Measurements from ENCODE around the gene ABCC8.

ABCC8 gene

DNA sequence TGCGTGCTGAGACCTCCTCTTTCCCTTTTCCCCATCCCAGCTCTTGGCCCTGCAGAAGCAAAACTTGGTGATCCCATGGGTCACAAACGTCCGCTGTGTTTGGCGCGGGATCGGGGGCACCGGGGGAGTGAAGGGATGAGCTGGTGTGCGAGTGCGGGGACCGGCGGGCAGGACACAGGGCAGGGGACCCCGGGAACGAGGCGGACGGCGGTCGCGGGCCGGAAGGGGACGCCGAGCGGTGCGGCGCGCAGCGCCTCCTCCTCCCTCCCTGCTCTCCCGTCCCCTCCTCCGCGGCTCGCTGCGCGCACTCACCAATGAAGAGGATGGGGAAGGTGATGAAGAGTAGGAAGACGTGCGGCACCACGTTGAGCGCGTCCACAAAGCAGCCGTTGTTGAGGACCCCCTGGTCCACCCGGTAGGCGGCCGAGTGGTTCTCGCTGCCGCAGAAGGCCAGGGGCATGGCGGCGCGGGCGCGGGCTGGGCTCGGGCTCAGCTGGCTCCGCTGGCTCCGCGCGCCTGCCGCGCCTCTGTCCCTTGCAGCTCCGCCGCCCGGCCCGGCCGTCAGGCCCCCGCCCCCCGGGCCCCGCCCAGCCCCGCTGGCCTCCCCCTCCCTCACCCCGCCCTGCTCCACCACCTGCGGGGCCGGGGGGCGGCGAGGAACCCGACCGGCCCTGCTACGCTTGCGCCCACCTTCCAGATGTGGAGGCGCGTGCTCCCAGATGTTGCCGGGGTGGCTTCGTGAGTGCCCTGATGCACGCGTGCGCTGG is at the start of gene ABCC8:
Gene ABCC8 (minus strand): TSS at position 529 of the 767 bp plus-strand sequence. CDS start 69 bp downstream, at position 460.
- DNase-seq, result no peak

DNA sequence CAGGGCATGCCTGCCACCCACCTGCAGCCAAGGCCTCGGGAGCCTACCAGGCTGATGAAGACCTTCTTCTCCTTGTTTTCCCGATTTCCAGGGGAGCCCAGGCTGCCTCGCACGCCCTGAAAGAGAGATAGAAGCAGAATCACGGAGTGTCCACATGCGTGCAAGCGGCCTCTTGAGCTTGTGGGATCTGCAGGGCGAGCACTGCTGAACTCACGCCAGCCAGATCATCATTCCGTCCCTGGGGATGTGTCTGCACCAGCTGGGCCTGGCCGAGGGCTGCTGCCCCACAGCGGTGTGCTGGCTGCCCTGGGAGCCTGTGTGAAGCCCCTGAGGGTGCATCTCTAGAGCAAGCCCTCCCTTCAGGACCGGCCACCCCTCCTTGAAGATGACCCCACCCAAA is 49.7 kb upstream of the ABCC8 start:
- DNase-seq, result no peak

DNA sequence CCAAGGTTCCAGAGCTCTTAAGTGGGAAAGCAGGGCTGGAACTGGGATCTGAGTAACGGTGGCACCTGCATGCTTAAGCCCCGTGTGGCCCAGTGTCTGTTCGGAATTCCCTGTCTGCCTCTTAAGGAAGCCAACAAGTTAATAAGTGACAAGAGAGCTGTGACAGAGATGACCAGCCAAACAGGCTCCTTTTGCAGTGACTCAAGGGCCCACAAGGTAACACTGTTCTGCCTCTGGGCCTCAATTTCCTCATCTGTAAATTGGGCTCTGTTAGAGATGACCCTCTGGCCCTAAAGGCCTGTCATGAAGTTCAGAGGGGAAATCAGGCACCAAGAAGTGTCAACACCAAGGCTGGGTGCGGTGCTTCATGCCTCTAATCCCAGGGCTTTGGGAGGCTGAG is 48.9 kb upstream of the ABCC8 start:
- DNase-seq, result no peak

DNA sequence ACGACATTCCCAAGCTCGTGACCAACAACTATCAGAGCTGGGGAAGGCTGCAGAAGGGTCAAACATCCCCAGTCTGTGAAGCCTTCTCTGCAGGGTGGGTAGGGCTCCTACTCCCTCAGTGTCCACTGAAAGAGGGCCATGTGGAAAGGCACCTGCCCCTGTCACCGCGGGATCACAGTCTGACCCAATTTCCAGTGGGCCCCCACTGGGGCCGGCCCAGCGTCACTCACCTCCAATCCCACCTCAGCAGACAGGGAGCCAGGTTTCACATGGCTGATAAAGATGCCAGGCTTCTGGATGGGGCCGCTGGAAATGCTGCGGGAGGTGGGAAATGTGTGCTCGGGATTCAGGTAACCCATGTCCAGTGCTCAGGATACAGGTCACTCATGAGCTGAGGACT is 47.6 kb upstream of the ABCC8 start:
- no peak for DNase-seq

DNA sequence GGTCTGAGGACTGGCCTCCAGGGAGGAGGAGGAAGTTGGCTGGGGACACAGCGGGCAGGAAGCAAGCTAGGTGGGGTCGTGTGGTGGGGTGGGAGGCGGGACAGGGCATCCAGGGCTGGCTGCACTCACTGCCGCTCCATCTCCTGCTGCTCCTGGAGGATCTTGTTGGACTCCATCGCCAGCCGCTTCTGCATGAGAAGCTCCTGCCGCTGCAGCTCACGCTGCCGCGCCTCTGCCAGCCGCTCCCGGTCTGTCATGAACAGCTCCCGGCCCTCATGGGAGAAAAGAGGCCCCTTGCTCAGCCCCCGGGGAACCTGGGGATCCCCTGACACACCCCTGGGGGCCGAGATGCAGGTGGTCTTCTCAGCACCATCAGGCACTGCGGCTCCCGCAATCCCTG is 46.0 kb upstream of the ABCC8 start:
- no peak for DNase-seq

DNA sequence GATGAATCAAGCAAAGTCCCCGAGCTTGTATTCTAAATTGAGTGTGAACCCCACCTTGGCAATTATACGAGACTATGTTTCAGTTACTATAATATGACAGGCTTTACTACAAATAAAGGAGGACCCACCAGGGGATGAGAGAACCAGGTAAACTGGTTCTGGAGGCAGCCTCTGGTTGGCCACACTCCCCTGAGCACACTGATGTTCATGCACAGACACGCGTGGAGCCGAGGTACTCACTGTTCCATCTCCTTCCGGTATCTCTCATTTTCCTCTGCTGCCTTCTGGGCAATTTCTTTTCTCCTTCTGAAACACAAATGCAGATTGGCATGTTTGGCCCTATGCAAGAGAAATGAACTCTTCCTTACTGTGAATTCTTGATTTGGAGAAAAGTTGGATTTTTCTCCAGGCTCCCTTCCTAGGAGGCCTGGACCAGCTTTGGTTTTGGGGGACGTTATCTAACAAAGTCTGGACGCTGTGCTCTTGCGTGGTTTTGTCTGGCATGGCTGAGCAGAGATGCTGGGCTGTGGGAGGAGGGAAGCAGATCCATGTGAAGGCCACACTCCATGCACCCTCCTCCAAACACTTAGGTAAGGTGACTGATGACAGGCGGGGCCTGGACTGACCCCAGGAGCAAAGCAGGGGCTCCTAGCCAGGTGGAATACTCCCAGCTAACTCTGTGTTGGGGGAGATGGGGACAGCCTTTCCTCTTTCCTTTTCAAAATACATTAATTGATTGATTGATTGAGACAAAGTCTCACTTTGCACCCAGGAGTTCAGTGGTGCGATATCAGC is 44.7 kb upstream of the ABCC8 start:
- no peak for DNase-seq

DNA sequence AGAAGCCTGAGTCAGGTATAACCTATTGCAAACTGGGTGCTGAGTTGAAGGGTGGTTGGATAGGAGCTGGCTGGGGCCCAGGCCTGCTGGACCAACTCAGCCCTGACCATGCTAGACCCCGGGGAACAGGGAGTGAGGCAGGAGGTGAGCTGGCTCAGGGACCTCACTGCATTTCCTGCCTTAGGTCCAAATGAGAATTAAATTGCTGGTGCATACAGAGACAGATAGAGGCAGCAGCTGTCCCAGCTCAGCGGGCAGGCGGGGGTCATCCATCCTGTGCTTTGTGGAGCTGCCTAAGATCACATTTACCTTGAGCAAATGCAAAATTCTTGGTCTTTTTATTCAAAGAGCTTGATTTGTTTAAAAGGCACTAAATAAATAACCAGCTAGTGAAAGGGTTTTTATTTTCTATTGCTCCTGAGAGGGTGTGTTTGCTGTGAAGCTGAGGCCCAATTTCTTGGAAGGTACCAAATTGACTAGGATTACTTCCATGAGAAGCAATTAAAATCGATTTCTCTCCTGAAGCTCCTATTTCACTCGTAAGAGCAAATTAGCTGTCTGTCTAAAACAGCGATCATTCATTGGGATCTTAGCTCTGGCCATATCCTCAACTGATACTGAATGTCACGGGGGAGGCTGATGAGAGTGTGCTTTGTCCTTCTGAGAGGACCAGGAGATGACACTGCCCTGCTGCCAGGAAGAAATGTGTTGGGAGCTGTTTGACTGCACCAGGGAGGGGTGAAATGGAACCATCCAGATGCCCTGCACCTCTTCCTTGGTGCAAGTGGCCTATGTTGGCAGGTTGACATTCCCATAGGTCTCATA is 42.6 kb upstream of the ABCC8 start:
- DNase-seq, result no peak

DNA sequence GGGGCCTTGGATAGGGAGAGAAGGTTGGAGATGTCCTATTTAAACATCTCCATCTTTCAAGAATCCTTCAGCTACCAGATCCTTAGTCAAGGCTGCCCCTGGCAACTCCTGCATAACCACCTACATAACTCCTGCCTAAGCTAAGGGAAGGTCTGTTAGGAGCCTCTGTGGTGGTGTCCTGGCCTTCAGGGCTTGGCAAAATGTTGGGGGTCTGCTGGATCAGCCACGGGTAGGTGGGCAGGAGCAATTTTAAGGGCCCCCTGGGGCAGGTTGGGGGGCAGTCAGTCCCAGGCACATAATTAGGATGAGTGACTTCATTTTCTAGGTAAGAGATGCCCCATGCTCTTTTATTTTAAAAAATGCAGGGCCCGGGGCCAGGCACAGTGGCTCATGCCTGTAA is 41.7 kb upstream of the ABCC8 start:
- DNase-seq, result no peak

DNA sequence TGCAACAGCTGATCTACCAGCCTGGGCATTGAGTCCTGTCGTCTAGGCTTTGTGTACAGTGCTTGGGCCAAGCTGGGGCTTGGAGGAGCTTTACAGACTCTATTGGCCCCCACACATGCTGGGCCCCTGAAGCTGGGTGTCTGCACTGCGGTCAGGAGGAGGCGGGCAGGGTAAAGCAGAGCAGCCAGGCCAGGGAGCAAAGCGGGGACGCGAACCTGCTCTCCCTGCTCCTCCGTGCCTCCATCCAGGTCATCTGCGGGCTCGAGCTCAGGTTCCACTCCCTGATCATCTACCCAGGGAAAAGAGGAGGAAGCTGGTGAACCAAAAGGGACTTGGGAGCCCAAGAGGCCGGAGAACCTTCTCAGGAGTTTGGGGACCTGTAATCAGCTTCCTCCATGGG is 40.5 kb upstream of the ABCC8 start:
- DNase-seq, result no peak

DNA sequence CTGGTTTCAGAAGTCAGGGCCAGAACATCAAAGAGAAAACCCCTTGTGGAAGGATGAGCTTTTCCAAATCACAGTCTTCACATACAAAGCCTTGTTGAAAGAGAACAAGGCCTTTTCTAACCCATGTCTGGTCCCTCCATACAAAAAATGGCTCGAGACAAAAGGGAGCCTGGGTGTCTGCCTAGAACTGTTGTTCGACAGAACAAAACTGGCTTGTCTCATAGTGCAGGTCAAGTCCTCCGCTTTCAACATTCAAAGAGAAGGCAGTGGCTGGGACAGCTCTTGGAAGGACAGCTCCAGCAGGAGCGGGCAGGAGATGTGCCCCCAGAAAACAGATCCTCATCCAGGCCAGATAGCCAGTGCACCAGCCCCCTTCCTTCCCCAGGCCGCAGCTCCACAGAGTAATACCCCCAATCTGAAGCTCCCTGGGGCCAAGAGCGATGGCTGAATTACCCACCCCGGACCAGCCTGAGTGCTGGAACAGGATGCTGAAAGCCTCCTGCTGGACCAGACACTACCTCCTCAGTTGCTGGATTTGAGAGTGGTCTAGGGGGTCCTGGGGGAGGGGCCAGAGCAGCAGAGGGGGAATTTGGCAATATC is 40.0 kb upstream of the ABCC8 start:
- no peak for DNase-seq

DNA sequence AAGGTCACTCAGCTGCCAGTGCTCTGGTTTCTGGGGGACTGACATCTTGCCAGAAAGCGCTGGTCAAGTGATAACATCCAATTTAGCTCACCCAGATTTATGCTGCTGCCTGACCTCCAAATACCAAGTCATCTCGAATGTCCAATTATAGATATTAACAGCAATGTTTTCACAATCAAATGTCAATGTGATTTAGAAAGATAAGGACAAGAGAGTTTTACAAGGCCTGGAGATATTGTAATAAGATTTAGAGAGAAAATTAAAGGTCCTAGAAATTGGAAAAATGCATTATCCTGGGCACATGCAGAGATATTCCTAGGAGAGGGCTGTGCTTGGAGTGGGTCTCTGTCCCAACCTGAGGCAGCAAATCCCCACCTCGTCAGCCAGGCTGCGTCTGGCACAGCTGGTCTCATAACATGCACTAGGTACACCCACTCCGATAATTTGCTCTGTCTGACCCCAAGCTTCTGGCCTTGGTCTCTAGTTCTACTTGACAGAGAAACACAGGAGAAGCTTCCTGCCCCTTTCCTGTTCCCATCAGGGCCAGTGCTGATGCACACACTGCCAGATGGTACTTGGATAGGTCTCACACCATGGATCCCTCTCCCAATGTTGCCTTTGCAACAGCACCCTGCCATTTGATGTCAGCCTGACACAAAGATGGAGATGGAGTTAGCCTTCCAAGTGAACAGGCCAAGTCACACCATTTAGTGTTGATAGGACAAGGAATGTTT is 39.0 kb upstream of the ABCC8 start:
- no peak for DNase-seq

DNA sequence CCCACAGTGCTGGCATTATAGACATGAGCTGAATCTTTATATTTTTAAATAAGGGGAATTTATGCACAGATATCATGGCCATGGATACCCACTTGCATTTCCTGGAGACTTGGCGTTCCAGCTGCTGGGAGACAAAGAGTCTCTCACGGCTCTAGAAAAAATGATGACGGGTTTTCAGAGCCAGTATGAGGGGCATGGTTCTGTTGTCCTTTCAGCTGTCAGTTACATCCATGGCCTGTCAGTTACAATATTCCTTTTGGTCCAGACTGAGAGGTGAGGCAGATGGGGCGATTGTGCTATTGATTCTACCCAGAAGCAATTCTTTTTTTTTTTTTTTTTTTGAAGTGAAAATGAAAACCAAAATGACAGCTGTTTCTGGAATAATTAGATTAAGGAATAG is 37.8 kb upstream of the ABCC8 start:
- DNase-seq, result no peak

DNA sequence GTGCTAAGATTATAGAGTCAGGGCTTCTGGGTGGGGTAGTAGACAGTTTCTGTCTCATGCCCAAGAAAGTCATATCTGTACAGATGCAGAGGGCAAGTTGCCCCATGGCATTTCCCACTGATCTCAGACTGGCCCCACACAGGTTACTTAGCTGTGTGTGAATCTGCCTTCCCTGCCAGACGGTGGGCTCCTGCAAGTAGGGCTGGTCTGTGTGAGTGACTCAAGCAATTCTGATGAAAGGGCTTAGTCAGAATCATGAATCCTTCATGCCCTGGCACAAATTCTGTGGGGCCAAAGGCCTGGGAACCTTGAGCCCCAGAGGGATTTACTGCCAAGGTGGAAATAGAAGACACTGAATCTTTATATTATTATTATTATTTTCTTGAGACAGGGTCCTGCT is 37.2 kb upstream of the ABCC8 start:
- DNase-seq, result no peak

DNA sequence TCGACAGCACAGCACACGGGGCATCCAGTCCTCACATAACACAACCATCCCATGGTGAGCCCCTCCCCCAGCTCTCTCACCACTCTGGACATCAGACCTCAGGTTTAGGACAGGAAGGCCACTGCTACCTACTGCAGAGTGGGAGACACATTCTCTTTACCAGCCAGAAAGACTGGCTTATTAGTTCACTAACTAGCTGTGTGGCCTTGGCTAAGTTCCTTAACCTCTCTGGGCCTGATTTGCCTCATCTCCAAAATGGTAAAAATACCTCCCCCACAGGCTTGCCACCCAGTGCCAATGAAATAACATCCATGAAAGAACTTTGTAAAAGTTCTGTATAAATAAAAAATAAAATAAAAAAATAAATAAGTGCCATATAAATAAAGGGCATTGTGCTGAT is 35.5 kb upstream of the ABCC8 start:
- DNase-seq, result no peak

DNA sequence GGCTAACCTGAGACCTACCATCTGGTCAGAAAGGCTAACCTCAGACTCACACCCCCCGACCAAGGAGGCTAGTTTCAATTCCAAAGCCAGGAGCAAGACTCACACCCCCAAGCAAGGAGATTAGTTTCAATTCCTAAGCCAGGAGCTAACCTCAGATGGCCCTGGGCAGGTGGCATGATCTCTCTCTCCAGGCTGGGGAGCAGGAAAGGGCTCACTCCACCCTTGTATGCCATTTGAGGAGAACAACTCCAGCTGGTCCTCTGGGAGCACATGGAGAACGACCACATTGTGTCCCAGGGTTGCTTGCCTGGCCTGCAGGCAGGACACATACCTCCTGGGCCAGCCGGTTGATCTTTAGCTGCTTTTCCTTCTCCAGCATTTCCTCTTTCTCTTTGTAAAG is 34.9 kb upstream of the ABCC8 start:
- no peak for DNase-seq

DNA sequence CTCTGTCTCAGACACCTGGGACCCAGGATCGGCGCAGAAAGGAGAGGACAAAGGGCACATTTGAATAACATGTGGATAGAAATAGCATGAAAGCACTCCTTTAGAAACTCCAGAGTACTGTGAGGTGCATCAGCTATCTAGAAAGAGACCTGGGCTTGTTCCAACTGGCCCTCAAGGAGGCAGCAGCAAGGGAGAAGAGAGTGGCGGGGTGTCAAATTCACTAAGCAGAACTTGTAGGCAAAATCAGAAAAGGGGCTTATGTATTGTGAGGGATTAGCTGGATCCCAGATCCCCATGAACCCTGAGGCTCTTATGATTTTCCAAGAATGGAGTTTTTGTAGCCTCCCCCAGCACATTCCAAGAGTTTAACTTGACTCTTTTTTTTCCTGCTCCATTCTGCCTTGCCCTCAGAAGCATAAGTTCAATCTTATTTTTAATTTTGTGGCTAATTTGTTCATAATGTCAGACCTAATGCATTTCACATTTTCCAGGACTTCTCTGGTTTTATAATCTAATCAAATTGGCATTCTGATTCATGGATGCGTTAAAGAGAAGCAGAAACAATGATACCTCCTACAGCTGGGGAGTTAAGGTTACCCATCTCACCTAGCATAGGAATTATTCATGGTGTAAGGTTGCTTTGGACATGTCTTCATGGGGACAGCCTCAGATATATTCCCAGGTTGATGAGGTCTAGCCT is 34.0 kb upstream of the ABCC8 start:
- no peak for DNase-seq

DNA sequence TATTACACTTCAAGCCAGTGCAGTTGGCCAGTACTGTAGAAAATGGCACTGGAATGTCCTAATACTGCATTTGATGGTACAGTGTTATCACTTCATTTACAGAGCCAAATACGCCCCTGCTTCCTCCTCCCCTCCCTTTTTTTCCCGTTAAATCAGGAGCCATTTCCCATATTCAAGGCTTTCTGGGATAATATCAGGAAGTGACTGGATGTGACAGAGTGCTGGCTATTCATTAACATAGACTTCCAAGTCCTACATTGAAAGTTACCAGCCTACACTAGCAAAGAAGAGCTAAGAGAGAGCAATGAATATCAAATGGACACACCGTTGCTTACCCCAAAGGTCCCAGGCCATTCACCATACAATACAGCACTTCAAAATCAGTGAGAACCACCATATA is 32.1 kb upstream of the ABCC8 start:
- no peak for DNase-seq

DNA sequence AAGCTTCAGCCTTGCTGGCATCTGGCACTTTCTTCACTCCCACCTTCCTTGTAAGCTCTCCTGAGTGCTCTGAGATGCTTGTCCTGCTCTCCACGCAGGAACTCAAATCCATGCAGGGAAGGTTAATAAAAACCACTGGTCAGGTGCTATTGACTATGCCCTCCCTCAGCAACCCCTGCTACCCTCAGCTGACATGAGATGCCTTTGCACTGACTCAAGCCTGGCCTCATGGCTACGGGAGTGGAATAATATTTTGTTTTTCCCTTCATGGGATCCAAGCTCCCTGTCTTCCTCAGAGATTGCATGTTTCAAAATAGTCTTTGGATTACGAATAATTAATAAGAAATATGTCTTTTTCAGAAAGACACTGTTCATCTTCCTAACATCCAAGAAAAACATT is 31.7 kb upstream of the ABCC8 start:
- no peak for DNase-seq

DNA sequence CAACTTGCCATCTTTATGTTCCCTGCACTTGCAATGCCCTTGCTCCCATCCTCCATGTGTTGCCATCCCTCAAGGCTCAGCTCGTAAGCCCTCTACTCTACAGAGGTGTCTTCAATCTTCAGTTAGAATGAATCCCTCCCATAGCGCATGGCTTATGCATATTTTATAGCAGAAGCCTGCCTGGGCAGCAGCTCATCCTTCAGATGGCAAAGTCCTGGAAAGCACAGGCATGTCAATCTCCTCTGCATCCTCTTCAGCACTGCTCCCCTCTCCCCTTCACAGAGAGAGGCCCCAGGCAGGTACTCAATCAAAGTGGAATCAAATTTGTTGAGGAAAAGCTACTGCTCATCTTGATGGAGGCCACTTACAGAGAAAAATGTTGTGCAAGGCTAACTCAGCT is 31.1 kb upstream of the ABCC8 start:
- DNase-seq, result no peak

DNA sequence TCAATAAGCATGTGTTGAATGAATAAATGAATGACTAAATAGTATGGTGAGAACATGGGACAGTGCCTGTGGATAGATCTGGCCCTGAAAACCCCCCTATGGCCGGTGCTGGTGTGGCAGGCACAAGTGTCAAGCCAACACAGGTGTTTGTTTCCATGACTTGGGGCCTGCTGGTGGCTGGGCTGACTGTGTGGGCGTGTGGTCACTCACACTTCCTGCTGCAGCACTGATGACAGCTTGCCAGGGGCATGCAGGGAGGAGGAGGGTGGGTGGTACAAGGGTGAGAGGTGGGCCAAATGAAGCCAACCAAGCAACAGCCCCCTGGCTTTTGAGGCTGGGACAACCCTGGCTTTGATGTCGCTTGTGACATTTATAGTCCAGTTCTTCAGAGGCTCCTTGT is 30.3 kb upstream of the ABCC8 start:
- no peak for DNase-seq

DNA sequence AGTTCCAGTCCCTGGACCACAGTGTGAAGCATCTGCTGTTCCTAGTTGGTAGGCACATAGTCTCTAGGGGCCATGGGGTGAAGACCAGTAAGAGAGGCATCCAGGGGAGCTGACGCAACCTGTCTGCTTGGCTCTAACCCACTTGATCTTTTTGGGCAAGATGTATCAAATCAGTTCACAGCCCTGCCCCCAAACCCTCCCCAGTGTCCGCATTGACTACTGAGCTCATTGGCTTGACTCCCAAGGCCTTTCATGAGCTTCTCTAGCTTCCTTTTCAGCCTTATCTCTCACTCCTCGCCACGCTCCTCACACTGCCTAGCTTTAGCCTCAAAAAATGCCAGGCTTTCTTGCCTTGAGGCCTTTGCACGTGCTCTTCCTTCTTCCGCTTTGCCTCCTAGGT is 29.7 kb upstream of the ABCC8 start:
- DNase-seq, result no peak

DNA sequence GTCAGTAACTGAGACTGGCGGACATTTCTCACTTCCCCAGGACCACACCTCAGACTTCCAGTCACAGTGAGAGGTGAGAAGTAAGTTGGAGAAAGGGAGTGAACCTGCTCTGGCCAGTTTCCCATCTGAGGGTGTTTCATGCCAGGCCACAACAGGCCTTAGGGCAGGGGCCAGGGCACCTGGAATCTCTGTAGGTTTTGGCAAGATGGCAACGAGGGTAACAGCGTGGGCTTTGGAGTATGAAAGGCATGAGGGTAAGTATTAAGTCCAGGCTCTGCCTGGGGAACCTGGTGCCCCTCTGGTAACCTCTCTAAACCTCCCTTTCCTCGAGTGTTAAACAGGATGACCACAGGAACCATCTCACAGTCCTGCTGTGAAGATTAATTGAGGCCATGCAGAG is 28.5 kb upstream of the ABCC8 start:
- no peak for DNase-seq
